SK-N-SH (cell line): ENCODE results near the gene CYP2W1. TPM values are rescaled to one million over a fixed set of nuclear protein-coding genes. Genes with fewer than 3 reads are reported as not detected.

Experiments
- CTCF ChIA-PET: fragments of 300-600, 350-600 bp; formaldehyde crosslinking; extraction: SDS; loops from one replicate; lab custom pipeline; 2021; lab: Yijun Ruan, JAX
- POLR2A ChIA-PET: fragments of 350-600 bp; sonication (Branson Sonifier 250); formaldehyde crosslinking; extraction: SDS; loops from one replicate; lab custom pipeline; 2020; ENCODE audit warnings: antibody characterized with exemption, inconsistent platforms; lab: Yijun Ruan, JAX
- DNase-seq: peaks from one replicate; pipeline ENCODE4 v3.0.0; 2012
- H2AFZ ChIP-seq: fragments of 200-600 bp; sonication (generic); 2 replicates; pipeline ENCODE4 v1.8.1; 2016; ENCODE audit warnings: antibody characterized with exemption, mild to moderate bottlenecking, low read depth
- H3F3A ChIP-seq: fragments of 200-600 bp; sonication (generic); replicated peaks from 2 replicates; pipeline ENCODE3; 2016; ENCODE audit warnings: antibody characterized with exemption, mild to moderate bottlenecking; ENCODE audit not compliant: insufficient read depth
- H3K27ac ChIP-seq, 2 experiments: fragments of 200-500 bp in 1 of 2; fragments of 200-600 bp in 1 of 2; sonication (Bioruptor generic) in 1 of 2; sonication (generic), shearing (Covaris generic) in 1 of 2; 2 replicates each; pipeline versions ENCODE4 v1.5.1 to v1.6.1; 2014 to 2016; ENCODE audit warnings: low read depth in 2 of 2, inconsistent platforms in 1 of 2, low read length in 1 of 2, mild to moderate bottlenecking in 1 of 2, mixed read lengths in 1 of 2
- H3K27me3 ChIP-seq: fragments of 200-600 bp; sonication (generic), shearing (Covaris generic); 2 replicates; pipeline ENCODE4 v1.6.1; 2016; ENCODE audit warnings: mixed run types; ENCODE audit not compliant: insufficient read depth
- H3K36me3 ChIP-seq, 2 experiments: fragments of 200-500 bp in 1 of 2; fragments of 200-600 bp in 1 of 2; sonication (Bioruptor generic) in 1 of 2; sonication (generic) in 1 of 2; replicated peaks in 1 of 2; 2 replicates each; pipeline versions ENCODE3 to v1.5.1; 2014 to 2016; ENCODE audit warnings: low read length in 1 of 2, mild to moderate bottlenecking in 1 of 2; ENCODE audit not compliant: insufficient read depth in 2 of 2, control insufficient read depth in 1 of 2
- H3K4me1 ChIP-seq, 2 experiments: fragments of 200-500 bp in 1 of 2; fragments of 200-600 bp in 1 of 2; sonication (Bioruptor generic) in 1 of 2; sonication (generic), shearing (Covaris generic) in 1 of 2; 2 replicates each; pipeline versions ENCODE4 v1.5.1 to v1.6.1; 2014 to 2016; ENCODE audit warnings: low read depth in 1 of 2, low read length in 1 of 2, mixed run types in 1 of 2; ENCODE audit not compliant: insufficient read depth in 2 of 2, control insufficient read depth in 1 of 2
- H3K4me2 ChIP-seq: fragments of 200-600 bp; sonication (generic), shearing (Covaris generic); 2 replicates; pipeline ENCODE4 v1.6.1; 2017; ENCODE audit warnings: mixed run types
- H3K4me3 ChIP-seq, 2 experiments: fragments of 200-500 bp in 1 of 2; fragments of 200-600 bp in 1 of 2; sonication (Bioruptor generic) in 1 of 2; sonication (generic), shearing (Covaris generic) in 1 of 2; 2 replicates each; pipeline versions ENCODE4 v1.5.1 to v1.8.1; 2014 to 2016; ENCODE audit warnings: low read depth in 2 of 2, inconsistent platforms in 1 of 2, low read length in 1 of 2, mild to moderate bottlenecking in 1 of 2, mixed read lengths in 1 of 2, moderate library complexity in 1 of 2
- H3K79me2 ChIP-seq: fragments of 200-600 bp; sonication (generic); 2 replicates; pipeline ENCODE4 v1.8.1; 2017; ENCODE audit warnings: mild to moderate bottlenecking; ENCODE audit not compliant: insufficient read depth
- H3K9ac ChIP-seq: fragments of 200-600 bp; sonication (generic); 2 replicates; pipeline ENCODE4 v1.6.1; 2017; ENCODE audit warnings: mixed run types
- H3K9me2 ChIP-seq: fragments of 200-600 bp; sonication (generic); 2 replicates; pipeline ENCODE4 v1.6.1; 2017; ENCODE audit warnings: mixed run types
- H3K9me3 ChIP-seq: fragments of 200-600 bp; sonication (generic); 2 replicates; pipeline ENCODE4 v1.6.1; 2017; ENCODE audit warnings: mixed run types, mild to moderate bottlenecking, moderate library complexity
- H4K20me1 ChIP-seq: fragments of 200-600 bp; sonication (generic); 2 replicates; pipeline ENCODE4 v1.6.1; 2017; ENCODE audit warnings: mild to moderate bottlenecking, mixed run types; ENCODE audit not compliant: insufficient read depth
- CTCF ChIP-seq: fragments of 200-600 bp; sonication (generic); IDR thresholded peaks from 2 replicates; pipeline ENCODE4 v1.6.1; 2017; ENCODE audit warnings: antibody characterized with exemption, mild to moderate bottlenecking, moderate library complexity
- FOXM1 ChIP-seq: IDR thresholded peaks from 2 replicates; pipeline ENCODE4 v1.4.0; 2012; ENCODE audit warnings: low read depth, mild to moderate bottlenecking
- JUND ChIP-seq: IDR thresholded peaks from 2 replicates; pipeline ENCODE4 v1.4.0; 2012
- MXI1 ChIP-seq: IDR thresholded peaks from 2 replicates; pipeline ENCODE4 v1.6.1; 2012; ENCODE audit warnings: mild to moderate bottlenecking, low read depth, low read length, improper control_type of control experiment
- PBX3 ChIP-seq: IDR thresholded peaks from 2 replicates; pipeline ENCODE4; 2012
- REST ChIP-seq: IDR thresholded peaks from 2 replicates; pipeline ENCODE4 v1.6.1; 2012; ENCODE audit warnings: mild to moderate bottlenecking, low read depth, low read length, moderate library complexity
- TCF12 ChIP-seq: IDR thresholded peaks from 2 replicates; pipeline ENCODE4 v1.4.0; 2012
- YY1 ChIP-seq: IDR thresholded peaks from 2 replicates; pipeline ENCODE4 v1.4.0; 2012; ENCODE audit warnings: low read depth, mild to moderate bottlenecking
- WGBS: methylation state at CpG from one replicate; pipeline ENCODE4 v1.1.6; 2017; ENCODE audit warnings: low lambda C conversion rate; 5-methylcytosine and 5-hydroxymethylcytosine counted together
- polyA plus RNA-seq, 3 experiments: library from polyadenylated mRNA; depleted of rRNA; stranded (reverse); fragments of >200 nt; gene quantifications; 2 replicates each; pipeline ENCODE4 v1.2.3, GENCODE V29; 2012

CYP2W1 gene
- polyA plus RNA-seq, 1 of the 3 experiments (the other 2 are of a cell fraction), result 0.10 TPM

GRCh38 chr7:966291-967069, 16.5 kb upstream of the CYP2W1 start:
- no peak for DNase-seq
- POLR2A ChIA-PET, result interaction anchor here (0.5 to 1.1 kb wide), 2 partner anchors 9 to 103 kb away, joined by 3 to 6 read pairs; partner anchors contain the start of gene COX19
- H3K36me3 ChIP-seq, result peaks cover 21 to 41% of the 10 kb centered on the region in 2 experiments
- TF ChIP-seq TCF12, result no peak
- TF ChIP-seq PBX3, result no peak
- no peak for TF ChIP-seq MXI1
- TF ChIP-seq JUND, result 0 out of 2 replicates have a peak, but pooled peaks have one; percentile 3
- TF ChIP-seq CTCF, result no peak
- no peak for TF ChIP-seq YY1
- no peak for TF ChIP-seq FOXM1
- no peak for TF ChIP-seq REST
- no peaks in the 10 kb centered on the region for H3K9me2 ChIP-seq
- H3K4me3 ChIP-seq, result no peak overlapping the region
- H3K4me1 ChIP-seq, result peaks cover 4 to 24% of the 10 kb centered on the region in 2 experiments; a peak in 2 of 4 replicates
- CTCF ChIA-PET, result interaction anchor here (0.9 to 2.7 kb wide), 11 partner anchors 8 to 177 kb away, joined by 3 to 24 read pairs (median 5); partner anchors contain the start of gene COX19
- H3K27me3 ChIP-seq, result no peaks in the 10 kb centered on the region
- no peak overlapping the region for H3K9ac ChIP-seq
- H4K20me1 ChIP-seq, result peaks cover 48% of the 10 kb centered on the region
- no peak overlapping the region for H3K27ac ChIP-seq
- H3K9me3 ChIP-seq, result no peaks in the 10 kb centered on the region
- peaks cover 29% of the 10 kb centered on the region for H3K79me2 ChIP-seq
- no peak overlapping the region for H3K4me2 ChIP-seq
- H3F3A ChIP-seq, result peaks cover 12% of the 10 kb centered on the region
- 96% methylated on average over 22 of the region's 22 CpGs for WGBS
- H2AFZ ChIP-seq, result no peak overlapping the region
